G401 (cell line): ENCODE measurements around the gene USP17L30. TPM values are rescaled to one million over a fixed set of nuclear protein-coding genes. Genes with fewer than 3 reads are reported as not detected.
"Not testable (repeated sequence)": the region's sequence is repeated elsewhere in the genome, so short reads cannot be mapped to it uniquely, and the experiment has no call there.

Experiments used
- DNase-seq: peaks from one replicate; pipeline ENCODE4 v3.0.0-alpha.2; 2015; ENCODE audit warnings: low spot score
- in situ Hi-C: cut with HindIII; loops from 2 replicates; pipeline ENCODE4 v1.10.0; 2016; ENCODE audit warnings: low sequenced_read_pairs, mixed read lengths
- total RNA-seq: library from RNA; depleted of rRNA; stranded (reverse); fragments of >200 nt; shearing (Covaris generic); gene quantifications from 2 replicates; pipeline ENCODE4 v1.2.3, GENCODE V29; 2014; rRNA removed

USP17L30 gene
- not detected in 2 replicates for total RNA-seq

- DNase-seq, in situ Hi-C loops: not testable (repeated sequence)
Observed at GRCh38 chr4:9362829-9363228, at the start of gene USP17L30. USP17L30 (plus strand) TSS chr4:9363129; CDS start chr4:9363129, 0 bp downstream.

DNA sequence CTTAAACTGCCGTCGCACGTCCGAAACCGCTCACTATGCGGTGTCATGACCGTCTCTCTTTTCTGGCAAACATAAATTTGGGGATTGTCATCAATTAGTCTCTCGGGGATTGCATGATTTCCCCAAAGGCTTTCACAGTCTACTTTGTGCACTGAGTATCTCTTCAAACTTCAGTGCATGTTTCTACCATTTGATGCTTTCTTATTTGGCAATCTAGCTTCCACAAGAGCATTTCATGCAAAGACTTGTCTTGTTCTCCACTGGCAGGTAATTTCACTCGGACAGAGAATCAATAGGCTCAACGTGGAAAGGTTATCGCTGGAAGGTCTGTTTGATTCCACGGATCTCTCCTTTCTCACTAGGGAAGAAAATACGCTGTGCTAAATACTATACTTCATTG lies 38.7 kb upstream of the USP17L30 start:
- DNase-seq, in situ Hi-C loops: not testable (repeated sequence)

GRCh38 chr4:9324865-9325264 lies 38.1 kb upstream of the USP17L30 start, which contains the start of gene USP17L24:
USP17L24 (plus strand) TSS chr4:9325165; CDS start chr4:9325165, 0 bp downstream.
- in situ Hi-C loops, DNase-seq: not testable (repeated sequence)

GRCh38 chr4:9329611-9330010 lies 33.3 kb upstream of the USP17L30 start, which contains the start of gene USP17L25:
USP17L25 (plus strand) TSS chr4:9329911; CDS start chr4:9329911, 0 bp downstream.
- DNase-seq, in situ Hi-C loops: not testable (repeated sequence)

- DNase-seq, in situ Hi-C loops: not testable (repeated sequence)
Observed at GRCh38 chr4:9334358-9334757, 28.6 kb upstream of the USP17L30 start, which contains the start of gene USP17L26. USP17L26 (plus strand) TSS chr4:9334658; CDS start chr4:9334658, 0 bp downstream.

DNA sequence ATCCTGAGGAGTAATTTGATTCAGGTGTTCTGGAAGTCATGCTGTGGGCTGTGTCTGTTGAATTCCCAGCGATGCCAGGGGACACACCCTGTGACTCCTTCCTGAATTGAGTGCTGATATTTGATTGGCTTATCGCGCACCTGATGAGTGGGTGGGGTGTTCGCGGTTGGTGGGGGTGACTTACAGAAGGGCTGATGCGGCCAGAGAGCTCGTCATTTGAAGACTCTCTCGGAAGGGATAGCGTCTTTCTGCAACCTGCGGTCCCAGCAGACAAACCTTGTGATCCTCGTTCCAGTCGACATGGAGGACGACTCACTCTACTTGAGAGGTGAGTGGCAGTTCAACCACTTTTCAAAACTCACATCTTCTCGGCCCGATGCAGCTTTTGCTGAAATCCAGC lies 23.8 kb upstream of the USP17L30 start, which contains the start of gene USP17L5:
TSS of gene USP17L5 (plus strand) at position 301 of the 400 bp plus-strand sequence. CDS start at position 301, 0 bp downstream.
- DNase-seq, in situ Hi-C loops: not testable (repeated sequence)

DNA sequence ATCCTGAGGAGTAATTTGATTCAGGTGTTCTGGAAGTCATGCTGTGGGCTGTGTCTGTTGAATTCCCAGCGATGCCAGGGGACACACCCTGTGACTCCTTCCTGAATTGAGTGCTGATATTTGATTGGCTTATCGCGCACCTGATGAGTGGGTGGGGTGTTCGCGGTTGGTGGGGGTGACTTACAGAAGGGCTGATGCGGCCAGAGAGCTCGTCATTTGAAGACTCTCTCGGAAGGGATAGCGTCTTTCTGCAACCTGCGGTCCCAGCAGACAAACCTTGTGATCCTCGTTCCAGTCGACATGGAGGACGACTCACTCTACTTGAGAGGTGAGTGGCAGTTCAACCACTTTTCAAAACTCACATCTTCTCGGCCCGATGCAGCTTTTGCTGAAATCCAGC lies 19.1 kb upstream of the USP17L30 start, which contains the start of gene USP17L27:
TSS of gene USP17L27 (plus strand) at position 301 of the 400 bp plus-strand sequence. CDS start at position 301, 0 bp downstream.
- in situ Hi-C loops, DNase-seq: not testable (repeated sequence)

GRCh38 chr4:9348593-9348992 lies 14.3 kb upstream of the USP17L30 start, which contains the start of gene USP17L28:
USP17L28 (plus strand) TSS chr4:9348893; CDS start chr4:9348893, 0 bp downstream.
- DNase-seq, in situ Hi-C loops: not testable (repeated sequence)

GRCh38 chr4:9350866-9351265 lies 12.1 kb upstream of the USP17L30 start:
- in situ Hi-C loops, DNase-seq: not testable (repeated sequence)

- DNase-seq, in situ Hi-C loops: not testable (repeated sequence)
Observed at GRCh38 chr4:9353338-9353737, 9.6 kb upstream of the USP17L30 start, which contains the start of gene USP17L29. USP17L29 (plus strand) TSS chr4:9353638; CDS start chr4:9353638, 0 bp downstream.

DNA sequence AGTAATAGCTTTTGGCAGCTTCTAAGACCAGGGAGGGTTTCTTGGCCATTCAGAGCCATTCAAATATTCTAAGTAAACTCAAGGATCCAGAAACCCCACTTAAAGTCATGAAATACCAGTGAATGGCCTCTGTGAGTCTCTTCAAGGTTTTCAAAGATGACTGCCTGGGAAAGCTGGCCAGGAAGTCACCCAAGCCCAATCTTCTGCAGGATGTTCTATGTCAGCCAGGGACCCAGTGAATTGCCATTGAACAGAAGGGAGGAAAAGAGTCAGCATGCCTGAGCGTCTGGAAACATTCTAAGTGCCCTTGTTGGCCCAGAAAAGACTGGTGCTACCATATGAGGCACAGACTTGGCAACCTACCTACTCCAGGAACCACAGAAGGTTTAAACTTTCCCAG lies 17.0 kb downstream of the USP17L30 start:
- in situ Hi-C loops, DNase-seq: not testable (repeated sequence)

DNA sequence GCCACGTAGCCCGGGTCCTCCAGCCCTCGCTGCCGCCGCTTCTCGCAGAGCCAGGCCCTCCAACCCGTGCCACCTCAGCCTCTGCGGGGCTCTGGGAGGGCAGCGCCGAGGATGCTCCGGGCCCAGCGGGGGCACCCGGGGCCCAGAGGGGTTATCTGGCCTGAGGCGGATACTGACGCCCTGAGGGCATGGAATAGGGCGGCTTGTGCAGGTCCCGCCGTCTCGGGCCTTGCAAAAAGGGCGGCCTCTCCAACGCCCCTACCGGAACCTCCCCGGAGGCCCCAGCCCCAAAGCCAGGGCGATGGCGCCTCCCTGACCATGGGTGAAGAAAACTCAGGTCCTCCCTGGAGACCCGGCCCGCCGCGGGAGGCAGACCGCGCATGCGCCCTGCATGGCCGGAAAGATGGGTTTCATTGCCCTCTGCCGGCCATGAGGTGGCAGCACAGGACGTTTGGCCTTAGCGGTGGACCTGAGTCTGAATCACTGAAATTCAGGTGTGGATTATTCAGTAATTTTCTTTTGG lies 18.1 kb downstream of the USP17L30 start:
- DNase-seq, in situ Hi-C loops: not testable (repeated sequence)

- in situ Hi-C loops = no loop called here
- no peak for DNase-seq
Observed at GRCh38 chr4:9384126-9384525, 21.2 kb downstream of the USP17L30 start.

- in situ Hi-C loops, DNase-seq: not testable (repeated sequence)
Observed at GRCh38 chr4:9389001-9389400, 26.1 kb downstream of the USP17L30 start.

- DNase-seq, in situ Hi-C loops: not testable (repeated sequence)
Observed at GRCh38 chr4:9405774-9406173, 42.8 kb downstream of the USP17L30 start.

- DNase-seq, in situ Hi-C loops: not testable (repeated sequence)
Observed at GRCh38 chr4:9406491-9406890, 43.6 kb downstream of the USP17L30 start.

DNA sequence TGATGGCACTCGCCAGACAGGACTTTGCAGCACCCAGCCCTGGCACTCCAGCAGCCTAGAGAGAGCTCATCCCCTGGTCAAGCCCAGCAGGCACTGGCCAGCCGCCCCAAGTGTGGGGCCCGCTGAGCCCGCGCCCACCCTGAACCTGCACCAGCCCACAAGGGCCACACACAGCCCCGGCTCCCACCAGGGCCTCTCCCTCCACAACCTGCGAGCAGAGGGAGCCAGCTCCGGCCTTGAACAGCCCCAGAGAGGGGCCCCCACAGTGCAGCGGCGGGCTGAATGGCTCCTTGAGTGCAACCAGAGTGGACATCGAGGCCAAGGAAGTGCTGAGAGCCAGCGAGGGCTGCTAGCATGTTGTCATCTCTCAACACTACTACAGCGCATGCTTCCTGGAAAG lies 46.9 kb downstream of the USP17L30 start:
- no peak for DNase-seq
- in situ Hi-C loops = no loop called here
